Measurements from ENCODE around the gene MIEN1.
A peak's percentile ranks its signal among the peaks of the same experiment; 100 is the strongest.
"Not testable (repeated sequence)": the region's sequence is repeated elsewhere in the genome, so short reads cannot be mapped to it uniquely, and the experiment has no call there.

MIEN1 gene

GRCh38 chr17:39755554-39756379 lies 25.4 kb upstream of the MIEN1 start:
- DNase-seq, result no peak

DNA sequence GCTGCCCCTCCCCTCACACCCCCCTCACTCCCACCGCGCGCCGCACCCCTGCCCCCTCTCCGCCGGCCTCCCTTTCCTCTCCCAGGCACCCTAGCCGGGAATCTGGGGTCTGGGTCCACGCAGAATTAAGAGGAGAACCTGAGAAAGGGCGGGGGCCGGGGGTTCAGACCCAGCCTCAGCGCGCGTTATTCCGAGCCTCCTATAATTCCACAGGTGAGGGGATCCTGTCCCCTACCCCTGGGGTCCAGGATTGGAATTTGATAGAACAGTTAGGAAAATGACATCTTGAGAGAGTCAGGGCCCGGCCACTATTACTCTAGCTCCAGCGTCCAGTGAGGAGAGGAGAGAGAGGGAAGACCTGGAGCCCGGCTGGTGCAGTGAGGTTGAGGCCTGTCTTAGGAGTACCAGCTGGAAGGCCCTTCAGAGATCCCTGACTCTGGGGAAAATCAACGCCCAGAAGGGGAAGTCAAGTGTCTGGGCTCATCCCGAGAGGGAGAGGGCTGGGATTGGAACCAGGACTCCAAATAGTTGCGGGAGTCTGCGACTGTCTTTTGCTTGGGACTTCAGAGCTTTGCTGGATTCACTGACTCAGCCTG lies 24.7 kb upstream of the MIEN1 start:
- DNase-seq, result peak; percentile 36

- DNase-seq, result peak; percentile 72
Measured at GRCh38 chr17:39754161-39754957, 24.0 kb upstream of the MIEN1 start.

DNA sequence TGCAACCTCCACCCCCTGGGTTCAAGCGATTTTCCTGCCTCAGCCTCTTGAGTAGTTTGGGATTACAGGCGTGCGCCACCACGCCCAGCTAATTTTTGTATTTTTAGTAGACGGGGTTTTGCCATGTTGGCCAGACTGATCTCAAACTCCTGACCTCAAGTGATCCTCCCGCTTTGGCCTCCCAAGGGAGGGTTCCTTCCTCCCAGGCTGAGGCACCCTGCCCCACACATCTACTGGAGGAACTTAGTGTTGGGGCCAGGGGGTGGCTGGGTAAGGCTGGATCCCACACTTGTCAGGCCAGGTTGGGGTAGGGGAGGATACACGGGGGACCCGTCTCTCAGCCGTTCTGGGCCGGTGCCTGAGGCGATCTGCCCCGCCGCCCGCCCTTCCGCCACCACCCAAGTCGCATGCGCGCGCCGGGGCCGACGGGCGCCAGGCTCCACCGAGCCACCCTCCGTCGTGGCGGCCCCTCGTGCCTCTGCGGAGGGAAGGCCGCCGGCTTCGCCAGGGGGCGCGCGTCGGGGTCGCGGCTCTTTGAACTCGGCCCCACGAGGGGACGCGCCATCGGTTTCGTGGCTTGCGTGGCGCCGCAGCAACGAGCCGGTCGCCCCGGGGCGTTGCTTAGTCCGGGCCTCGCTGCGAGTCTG lies 23.3 kb upstream of the MIEN1 start:
- DNase-seq, result no peak

GRCh38 chr17:39752241-39752881 lies 22.0 kb upstream of the MIEN1 start:
- DNase-seq, result no peak

DNA sequence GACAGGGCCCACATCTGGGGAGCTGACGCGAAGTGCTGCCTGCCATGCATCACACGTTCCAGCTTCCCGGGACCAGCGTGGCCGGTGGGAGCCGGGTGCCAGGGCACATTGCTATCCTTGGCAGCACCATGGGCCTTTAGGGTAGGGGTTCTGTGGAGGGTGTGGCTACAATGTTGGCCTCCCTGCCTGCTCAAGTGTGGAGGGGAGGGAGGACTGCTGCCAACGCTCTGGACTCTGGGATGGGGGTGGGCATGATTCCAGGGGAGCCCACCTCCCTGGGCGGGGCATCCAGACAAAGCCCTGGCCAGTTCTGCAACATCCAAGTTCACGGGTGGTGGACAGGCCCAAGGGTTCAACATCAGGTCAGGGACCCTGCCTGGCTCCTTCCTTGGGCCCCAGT lies 21.3 kb upstream of the MIEN1 start:
- DNase-seq, result no peak

DNA sequence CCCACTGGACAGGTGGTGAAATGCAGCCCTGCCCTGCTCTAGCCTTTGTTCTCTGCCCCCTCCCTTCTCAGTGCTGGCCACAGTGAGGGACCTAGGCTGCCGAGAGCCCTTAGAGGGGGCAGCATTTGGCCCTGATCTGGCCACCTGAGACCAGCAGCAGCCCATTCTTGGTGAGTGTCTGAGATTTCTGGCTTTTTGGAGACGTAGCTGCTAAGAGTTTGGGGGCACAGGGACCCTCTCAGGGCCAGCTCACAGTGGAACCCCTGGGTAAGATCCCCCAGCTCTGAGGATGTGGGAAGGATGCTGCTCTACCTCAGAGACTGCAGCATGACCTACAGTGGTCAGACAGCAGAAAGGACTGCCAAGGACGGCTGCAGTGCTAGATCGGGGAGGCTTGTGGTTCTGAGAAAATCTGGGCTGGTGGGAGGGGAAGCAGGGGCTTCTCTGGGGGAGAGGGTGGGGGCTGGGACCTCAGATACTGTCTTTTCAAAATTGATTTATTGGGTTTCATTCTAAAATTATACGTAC lies 20.7 kb upstream of the MIEN1 start:
- DNase-seq, result no peak

GRCh38 chr17:39750131-39751015 lies 20.0 kb upstream of the MIEN1 start:
- DNase-seq, result no peak

GRCh38 chr17:39748444-39749034 lies 18.2 kb upstream of the MIEN1 start:
- not testable (repeated sequence) for DNase-seq

GRCh38 chr17:39747745-39748144 lies 17.4 kb upstream of the MIEN1 start:
- DNase-seq, result no peak

DNA sequence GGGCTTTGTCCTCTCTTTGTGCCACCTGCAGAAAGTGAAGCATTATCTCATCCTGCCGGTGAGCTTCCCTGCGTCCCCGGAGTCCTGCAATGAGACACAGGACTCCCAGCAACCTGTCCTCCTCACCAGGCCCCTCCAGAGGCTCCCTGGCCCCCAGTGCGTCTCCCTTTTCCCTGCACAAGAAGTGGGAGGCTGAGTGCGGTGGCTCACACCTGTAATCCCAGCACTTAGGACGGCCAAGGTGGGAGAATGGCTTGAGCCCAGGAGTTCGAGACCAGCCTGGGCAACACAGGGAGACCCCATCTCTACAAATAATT lies 15.8 kb upstream of the MIEN1 start:
- DNase-seq, result no peak

DNA sequence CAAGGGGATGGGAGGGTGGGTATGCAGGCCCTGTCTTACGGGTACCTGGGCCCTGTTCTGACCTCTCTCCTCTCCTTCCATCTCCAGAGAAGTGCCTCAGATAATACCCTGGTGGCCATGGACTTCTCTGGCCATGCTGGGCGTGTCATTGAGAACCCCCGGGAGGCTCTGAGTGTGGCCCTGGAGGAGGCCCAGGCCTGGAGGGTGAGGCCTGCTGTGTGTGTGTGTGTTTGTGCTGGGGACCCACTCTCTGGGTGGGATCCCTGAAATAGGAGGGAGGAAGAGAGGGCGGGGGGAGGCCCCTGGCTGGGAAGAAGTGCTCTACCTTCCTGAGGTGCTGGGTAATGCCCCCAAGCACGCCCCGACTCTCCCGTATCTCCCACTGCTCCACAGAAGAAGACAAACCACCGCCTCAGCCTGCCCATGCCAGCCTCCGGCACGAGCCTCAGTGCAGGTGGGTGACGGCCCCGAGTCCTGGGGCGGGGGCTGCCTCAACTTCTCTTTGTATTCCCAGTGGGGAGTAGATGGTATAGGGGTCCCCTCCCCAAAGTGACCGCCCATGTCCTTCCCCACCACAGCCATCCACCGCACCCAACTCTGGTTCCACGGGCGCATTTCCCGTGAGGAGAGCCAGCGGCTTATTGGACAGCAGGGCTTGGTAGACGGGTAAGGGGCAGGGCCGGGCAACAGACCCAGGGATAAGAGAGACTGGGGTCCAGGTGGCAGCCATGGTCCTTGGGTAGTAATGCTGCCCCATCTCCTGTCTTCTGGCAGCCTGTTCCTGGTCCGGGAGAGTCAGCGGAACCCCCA lies 15.2 kb upstream of the MIEN1 start:
- DNase-seq, result no peak

DNA sequence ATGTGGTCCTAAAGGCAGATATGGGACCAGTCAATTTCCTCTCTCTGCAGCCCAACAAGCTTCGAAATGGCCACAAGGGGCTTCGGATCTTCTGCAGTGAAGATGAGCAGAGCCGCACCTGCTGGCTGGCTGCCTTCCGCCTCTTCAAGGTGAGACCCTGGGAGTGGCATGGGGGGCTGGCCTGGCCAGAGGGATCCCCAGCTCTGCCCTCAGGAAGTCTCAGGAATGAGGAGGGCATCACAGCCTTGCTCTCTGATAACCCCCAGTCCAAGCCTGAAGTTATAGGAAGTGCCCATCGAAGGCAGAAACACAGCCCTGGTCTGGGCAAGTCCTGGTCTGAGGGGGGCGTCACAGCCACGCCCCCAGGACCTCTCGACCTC lies 14.5 kb upstream of the MIEN1 start:
- DNase-seq, result no peak

DNA sequence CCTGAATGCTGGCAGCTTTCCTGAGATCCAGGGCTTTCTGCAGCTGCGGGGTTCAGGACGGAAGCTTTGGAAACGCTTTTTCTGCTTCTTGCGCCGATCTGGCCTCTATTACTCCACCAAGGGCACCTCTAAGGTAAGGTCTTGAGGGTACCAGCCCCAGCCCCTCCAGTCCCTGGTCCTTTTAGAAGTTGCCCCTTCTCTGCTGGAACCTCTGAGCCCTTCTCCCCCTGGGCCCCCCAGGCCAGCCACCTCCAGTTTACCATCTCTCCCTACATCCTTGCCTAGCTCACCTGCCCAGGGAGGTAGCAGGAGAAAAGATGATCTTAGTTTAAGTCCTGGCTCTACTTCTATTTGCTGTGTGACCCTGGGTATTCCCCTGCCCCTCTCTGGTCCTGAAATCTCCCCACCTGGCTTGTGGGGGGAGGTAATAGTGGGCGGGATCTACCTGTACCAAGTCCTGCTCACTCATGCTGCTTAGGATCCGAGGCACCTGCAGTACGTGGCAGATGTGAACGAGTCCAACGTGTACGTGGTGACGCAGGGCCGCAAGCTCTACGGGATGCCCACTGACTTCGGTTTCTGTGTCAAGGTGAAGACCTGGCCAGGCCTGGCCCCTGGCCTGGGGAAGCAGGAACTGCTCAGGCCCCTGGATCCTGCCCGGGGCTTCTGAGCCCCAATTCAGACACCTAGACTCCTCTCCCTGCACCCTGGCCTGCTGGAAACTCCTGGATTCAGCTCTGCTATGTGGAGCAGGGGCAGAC lies 13.9 kb upstream of the MIEN1 start:
- no peak for DNase-seq

DNA sequence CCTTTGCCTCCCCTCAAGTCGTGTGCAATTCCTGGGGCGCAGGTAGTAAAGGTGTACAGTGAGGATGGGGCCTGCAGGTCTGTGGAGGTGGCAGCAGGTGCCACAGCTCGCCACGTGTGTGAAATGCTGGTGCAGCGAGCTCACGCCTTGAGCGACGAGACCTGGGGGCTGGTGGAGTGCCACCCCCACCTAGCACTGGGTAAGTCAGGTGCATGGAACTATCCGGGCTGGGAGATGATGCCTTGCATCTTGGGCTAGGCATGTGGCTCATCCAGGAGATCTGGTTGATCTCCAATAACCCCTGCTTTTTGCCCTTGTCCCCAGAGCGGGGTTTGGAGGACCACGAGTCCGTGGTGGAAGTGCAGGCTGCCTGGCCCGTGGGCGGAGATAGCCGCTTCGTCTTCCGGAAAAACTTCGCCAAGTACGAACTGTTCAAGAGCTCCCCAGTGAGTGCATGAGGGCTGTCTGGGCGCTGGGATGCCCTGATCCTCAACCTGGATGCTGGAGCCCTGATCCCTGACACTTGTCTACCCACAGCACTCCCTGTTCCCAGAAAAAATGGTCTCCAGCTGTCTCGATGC lies 12.6 kb upstream of the MIEN1 start:
- no peak for DNase-seq

- DNase-seq, result no peak
Measured at GRCh38 chr17:39742126-39742855, 12.0 kb upstream of the MIEN1 start.

DNA sequence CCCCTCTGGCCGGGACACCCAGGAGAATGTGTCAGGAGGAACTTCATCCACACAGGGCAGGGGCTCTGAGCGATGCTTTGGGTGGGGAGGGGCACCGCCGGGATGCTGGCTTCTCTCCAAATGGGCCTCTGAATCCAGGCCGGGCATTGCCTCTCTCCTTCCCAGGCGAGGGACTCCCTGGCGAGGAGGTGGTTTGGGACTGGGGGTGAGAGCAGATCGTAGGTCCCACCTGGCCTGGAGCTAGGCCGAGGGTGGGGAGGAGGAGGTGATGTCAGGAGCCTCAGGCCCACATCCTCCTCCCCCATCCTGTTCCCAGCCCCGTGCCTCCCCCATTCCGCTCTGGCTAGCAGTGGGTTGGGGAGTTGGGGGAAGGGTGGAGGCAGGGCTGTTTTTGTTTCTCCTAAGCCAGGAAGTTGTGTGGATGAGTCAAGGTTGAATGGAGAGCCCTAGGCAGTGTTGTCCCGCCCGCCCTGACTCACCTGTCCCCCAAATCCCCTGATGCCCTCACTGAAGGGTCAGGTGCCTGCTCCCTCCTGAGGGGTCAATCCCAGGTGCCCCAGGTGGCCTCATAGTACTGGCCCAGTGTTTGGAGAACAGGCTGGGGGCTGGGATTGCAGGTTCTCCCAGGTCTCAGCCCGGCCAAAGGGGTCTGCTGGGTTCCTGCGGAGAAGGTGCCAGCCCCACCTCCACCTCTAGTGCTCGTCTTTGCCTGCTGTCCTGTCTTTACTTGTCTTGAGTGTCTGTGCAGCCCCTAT lies 10.2 kb upstream of the MIEN1 start:
- DNase-seq, result no peak

DNA sequence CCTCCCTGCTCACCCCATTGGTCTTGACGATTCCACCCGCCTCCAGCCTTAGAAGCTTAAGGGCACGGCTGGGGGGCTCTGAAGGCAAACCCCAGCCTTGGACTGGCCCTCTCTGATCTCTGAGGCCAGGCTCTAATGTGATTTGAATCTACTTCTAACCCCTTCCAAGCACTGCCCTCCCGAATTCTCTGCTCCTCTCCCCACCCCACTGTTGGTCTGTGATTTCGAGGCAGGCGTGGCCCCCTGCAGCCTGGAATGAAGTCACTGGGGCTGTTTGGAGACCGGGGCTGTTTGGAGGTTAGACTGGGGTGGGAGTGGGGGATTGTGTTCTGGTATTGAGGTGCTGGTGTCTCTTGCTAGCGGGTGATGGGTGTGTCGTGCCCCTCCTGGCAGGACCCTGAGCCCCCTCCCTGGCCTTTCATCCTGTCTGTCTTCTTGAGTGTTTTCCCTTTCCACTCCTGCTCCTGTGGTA lies 9.6 kb upstream of the MIEN1 start:
- DNase-seq, result no peak

Measured in NCI-H2107 (cell line).